ENCODE measurements around the gene TTLL5.

GRCh38 chr14:75614179-75614578 is 46.9 kb upstream of the TTLL5 start:
- TF ChIP-seq POLR2A (IDR thresholded peaks at IDR 0.05; ENCODE audit: low read depth, low read length): no peak
- TF ChIP-seq CTCF (conservative IDR thresholded peaks at IDR 0.05; ENCODE audit: low read depth, low read length): no peak
- no peak for TF ChIP-seq RCOR1 (IDR thresholded peaks at IDR 0.05; ENCODE audit: insufficient replicate concordance, low read length)
